ENCODE results near the gene PARD3B.

The PARD3B gene

GRCh38 chr2:204860274-204860673 is 315.0 kb downstream of the PARD3B start:
- DNase-seq: no peak

GRCh38 chr2:204862809-204863208 is 317.5 kb downstream of the PARD3B start:
- no peak for DNase-seq

- no peak for DNase-seq
Measured at GRCh38 chr2:204863336-204863735, 318.1 kb downstream of the PARD3B start.

- DNase-seq: no peak
Measured at GRCh38 chr2:204869132-204869823, 324.0 kb downstream of the PARD3B start.

GRCh38 chr2:204870053-204870452 is 324.8 kb downstream of the PARD3B start:
- no peak for DNase-seq

DNA sequence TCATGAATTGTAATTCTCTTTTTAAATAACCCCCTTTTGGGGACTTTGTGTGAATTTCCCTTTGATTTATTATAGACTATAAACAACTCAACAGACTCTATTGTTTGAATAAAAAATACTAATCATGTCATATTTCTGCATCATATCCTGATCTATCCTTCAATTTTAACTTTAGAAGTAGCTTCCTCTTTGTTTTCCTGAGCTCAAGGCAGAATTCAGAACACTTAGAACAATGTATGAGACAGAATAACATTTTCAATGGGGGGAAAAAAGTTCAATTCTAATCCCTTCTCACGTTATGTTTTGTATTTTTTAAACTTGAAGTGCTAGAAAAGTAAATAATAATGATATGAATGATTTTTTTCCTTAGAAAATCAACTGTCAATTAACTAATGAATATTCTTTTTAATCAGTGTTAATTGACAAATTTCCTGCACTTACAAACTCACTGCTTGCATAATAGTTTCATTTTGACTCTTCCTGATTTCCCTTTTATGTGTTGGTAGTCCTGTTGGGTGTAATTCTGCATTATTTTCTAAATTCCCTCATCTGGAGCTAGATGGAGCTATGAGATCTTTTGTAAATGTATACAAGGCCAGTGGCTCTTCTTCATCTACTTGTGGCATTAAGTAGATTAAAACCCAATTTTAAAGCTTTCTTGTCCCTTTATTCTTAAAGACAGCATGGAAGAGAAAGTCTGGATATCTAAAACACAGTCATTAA is 326.1 kb downstream of the PARD3B start:
- no peak for DNase-seq

DNA sequence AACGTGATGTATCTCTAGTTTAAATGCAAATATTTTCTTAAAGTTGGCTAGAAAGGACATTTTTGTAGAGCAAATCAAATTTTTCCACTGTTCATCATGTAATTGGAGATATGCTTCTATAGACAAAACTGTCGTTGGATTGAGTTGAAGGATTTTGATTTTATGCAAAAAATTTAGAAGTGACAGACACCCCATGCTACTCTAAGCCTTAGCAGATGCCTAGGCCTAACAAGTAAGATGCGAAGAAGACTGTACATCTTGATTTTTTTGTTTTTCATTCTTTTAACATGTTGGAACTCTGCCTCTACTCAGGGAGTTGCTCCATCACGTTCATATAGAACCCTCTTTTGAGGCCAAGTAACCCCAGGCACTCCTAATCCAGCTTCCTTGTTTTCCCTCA is 331.0 kb downstream of the PARD3B start:
- DNase-seq: no peak

DNA sequence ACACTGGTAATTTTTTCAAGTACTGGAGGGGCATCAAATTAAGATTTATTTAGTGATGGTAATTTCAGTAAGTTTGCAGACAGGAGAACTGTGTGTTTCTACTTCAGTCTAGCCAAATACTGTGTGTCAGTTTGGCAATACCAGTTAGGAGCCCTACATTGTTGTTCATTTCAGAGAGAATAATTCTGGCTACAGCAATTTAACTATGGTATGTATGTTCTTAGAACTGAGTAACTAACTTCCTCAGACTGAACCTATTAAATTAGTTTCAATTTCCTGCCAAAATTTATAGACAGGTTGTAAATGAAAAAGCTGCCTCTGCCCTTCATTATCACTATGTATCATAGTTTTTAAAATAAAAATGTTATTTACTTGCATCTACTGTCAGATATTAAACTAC is 332.4 kb downstream of the PARD3B start:
- no peak for DNase-seq

DNA sequence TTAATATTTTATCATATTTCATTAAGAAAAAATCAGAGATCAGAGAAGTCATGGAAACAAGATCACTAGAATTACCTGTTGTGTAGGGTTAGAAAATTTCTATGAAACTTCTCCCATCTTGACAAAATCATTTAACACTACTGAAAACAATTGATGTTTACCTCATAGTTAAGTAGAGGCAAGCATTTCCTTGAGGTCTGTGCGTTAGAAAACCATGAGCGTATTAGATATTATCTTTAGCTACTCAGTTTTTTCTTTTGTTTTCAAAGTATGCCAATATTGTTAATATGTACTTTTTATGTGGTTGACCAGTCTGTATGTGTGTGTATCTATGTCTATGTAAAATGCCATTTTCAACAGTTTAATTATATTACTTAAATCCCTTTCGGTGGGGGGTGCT is 335.7 kb downstream of the PARD3B start:
- DNase-seq: no peak

DNA sequence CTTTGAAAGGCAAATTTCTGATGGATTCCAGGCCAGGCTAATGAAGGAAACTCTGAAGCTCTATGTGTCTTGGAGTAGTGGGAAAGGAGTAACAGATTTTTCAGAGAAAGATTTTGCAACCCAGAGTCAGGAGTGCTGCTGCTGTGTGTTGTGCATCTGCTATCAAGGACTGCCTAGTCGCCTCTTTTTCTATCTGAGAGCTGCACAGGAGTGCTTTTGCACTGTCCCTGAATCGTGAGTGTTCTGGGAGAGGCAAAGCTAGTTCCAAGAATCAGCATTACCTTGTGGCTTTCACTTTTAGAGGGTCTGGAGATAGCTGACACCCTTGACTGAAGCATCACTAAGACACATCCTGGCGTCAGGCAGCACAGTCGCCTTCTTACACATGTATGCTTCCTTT is 336.4 kb downstream of the PARD3B start:
- DNase-seq: no peak

DNA sequence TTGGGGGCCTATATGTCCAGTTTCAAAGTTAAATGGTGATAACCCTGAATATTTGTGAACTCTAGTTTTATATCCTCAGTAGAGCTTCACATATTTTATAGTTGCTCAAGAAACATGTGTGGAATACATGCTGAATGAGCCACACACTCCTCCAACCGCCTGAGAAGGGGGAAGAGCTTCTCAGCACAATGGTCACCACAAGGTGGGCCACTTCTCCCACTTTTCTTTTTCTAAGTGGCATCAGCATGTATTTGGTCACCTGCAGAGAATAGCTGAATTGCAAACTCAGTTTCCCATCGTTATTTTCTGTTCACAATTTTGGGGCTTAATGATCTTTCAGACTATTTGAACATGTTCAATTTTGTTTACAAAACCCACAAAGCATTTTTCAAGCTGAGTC is 340.5 kb downstream of the PARD3B start:
- no peak for DNase-seq

DNA sequence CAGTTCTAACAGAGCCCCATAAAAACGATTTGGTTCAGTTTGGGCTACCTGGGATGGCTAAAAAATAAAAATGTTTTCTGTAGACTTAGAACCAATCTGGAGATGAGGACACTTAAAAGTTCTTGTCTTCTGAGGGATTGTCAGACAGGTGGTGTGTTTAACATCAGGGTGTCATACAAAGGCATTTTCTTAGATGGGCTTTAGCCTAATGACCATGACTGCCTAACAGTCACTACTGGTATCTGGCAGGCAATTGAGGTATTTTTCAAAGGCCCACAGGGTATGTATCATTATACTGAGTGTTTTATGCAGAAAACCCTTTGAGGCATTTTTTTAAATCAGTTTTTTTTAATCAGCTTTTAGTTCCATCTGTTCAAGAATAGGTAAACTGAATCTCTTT is 341.4 kb downstream of the PARD3B start:
- DNase-seq: no peak

DNA sequence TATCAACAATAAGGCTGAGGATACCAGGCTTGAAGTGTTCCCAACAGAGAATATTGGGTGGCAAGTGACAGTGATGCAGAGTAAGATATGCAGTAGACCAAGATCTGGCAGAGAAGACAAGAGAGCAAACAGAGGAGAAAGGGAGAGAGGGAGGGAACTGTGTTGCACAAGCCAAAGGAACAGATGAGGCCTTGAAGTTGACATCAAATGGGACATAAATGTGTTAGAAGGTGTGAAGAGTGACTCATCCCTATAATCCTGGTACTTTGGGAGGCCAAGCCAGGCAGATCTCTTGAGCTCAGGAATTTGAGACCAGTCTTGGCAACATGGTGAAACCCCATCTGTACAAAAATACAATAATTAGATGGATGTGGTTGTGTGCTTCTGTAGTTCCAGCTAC is 342.9 kb downstream of the PARD3B start:
- DNase-seq: no peak

DNA sequence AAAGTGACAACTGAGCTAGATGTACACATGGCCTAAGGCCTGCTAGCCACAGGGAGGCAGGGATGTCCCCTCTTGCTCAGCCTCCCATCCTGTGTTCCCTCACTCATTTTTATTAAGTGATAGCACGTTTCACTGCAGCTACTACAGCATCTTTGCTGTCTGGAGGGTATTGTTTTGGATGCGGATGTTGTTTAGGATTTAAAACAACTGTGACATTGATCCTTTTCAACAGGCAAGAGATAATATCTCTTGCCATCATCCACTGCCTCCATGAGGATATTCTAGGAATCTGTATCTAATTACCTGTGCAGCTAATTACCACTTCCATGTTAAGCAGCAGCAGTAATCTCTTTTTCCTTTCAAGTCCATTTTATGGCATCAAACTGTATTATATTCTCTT is 345.4 kb downstream of the PARD3B start:
- no peak for DNase-seq

GRCh38 chr2:204891739-204892138 is 346.5 kb downstream of the PARD3B start:
- no peak for DNase-seq

- no peak for DNase-seq
Measured at GRCh38 chr2:204892506-204893255, 347.4 kb downstream of the PARD3B start.

DNA sequence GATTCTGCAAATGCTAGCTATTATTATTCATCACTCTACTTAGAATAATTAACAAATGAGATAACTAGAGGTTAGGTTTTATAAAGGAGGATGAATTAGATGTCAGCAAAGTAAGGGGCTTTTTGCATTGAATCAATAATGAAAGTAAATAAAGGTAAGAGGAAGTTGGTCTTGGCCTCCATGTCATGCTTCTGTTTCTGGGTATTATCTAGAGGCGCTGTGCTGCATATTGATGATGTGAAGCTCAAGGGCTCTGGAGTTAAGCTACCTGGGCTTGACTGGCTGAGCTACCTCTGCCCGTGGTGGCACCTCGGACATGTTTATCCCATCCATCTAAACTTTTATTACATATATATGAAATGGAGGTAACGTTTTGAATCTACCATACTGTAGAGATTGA is 350.9 kb downstream of the PARD3B start:
- no peak for DNase-seq

GRCh38 chr2:204897561-204897960 is 352.3 kb downstream of the PARD3B start:
- DNase-seq: no peak

GRCh38 chr2:204898928-204899640 is 353.8 kb downstream of the PARD3B start:
- no peak for DNase-seq

GRCh38 chr2:204899983-204900382 is 354.7 kb downstream of the PARD3B start:
- DNase-seq: no peak

- DNase-seq: no peak
Measured at GRCh38 chr2:204900487-204900886, 355.2 kb downstream of the PARD3B start.

DNA sequence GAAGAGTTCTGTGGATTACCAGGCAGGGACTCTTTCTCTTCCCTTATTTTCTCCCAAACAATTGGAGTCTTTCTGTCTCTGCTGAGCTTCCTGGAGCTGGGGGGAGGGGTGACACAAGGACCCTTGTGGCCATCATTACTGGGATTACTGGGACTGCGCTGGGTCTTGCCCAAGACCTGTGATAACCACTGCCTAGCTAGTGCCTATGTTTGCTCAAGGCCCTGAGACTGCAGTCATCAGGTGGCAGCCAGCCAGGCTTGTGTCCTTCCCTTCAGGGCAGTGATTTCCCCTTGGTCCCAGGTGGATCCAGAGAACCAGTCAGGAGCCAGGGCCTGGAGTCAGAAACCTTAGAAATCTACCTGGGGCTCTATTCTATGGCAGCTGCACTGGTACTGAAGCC is 355.6 kb downstream of the PARD3B start:
- DNase-seq: no peak

DNA sequence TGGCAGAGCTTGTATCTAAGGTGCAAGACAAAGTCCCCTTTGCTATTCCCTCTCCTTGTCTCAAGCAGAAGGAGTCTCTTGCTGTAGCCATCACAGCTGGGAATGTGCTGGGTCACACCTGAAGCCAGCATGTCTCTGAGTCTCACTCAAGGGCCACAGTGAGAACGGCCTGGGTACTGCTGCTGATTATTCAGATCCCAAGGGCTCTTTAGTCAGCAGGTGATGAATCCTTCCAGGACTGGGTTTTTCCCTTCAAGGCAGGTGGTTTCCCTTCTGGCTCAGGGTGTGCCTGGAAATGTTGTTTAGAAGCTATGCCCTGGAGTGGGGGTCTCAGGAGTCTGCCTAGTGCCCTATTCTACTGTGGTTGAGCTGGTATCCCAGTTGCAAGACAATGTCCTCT is 356.3 kb downstream of the PARD3B start:
- DNase-seq: no peak
